ENCODE results near the gene NSUN5.
"Not testable (repeated sequence)": the region's sequence is repeated elsewhere in the genome, so short reads cannot be mapped to it uniquely, and the experiment has no call there.

DNA sequence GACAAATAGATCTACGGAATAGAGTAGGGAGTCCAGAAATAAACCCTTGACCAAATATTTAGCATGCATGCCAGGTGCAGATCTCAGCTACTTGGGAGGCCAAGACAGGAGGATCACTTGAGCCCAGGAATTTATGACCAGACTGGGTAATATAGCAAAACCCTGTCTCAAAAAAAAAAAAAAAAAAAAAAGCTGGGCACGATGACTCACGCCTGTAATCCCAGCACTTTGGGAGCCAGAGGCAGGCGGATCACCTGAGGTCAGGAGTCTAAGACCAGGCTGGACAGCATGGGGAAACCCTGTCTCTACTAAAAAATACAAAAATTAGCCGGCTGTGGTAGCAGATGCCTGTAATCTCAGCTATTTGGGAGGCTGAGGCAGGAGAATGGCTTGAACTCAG is 31.4 kb downstream of the NSUN5 start:
- not testable (repeated sequence) for TF ChIP-seq CTCF, POLR2A (IDR thresholded peaks at IDR 0.05)
